ENCODE results near the gene AARS2.
"Not testable (repeated sequence)": the region's sequence is repeated elsewhere in the genome, so short reads cannot be mapped to it uniquely, and the experiment has no call there.

Gene AARS2

GRCh38 chr6:44332585-44332984 lies 19.4 kb upstream of the AARS2 start:
- Histone ChIP-seq H3K36me3 (ENCODE audit: control insufficient read depth, low read length) (no peaks in the 10 kb centered on the region), H3F3A (ENCODE audit: control insufficient read depth, insufficient read depth) (no peaks in the 10 kb centered on the region), H3K27ac (ENCODE audit: low read depth, low read length) (no peak overlapping the region), H3K9me3 (ENCODE audit: control insufficient read depth, insufficient read depth, low read length) (no peaks in the 10 kb centered on the region), H3K9me2 (replicated peaks; ENCODE audit: control insufficient read depth, low read length) (no peaks in the 10 kb centered on the region), H3K4me3 (ENCODE audit: low read length) (no peak overlapping the region), H3K79me2 (ENCODE audit: control insufficient read depth, low read length) (no peaks in the 10 kb centered on the region), H3K4me2 (ENCODE audit: low read length) (no peak overlapping the region), H3K4me1 (ENCODE audit: control insufficient read depth, low read length) (no peaks in the 10 kb centered on the region), H4K20me1 (ENCODE audit: control insufficient read depth, insufficient read depth, low read depth, low read length) (no peaks in the 10 kb centered on the region), H3K27me3 (ENCODE audit: control insufficient read depth, low read length) (peaks cover 15% of the 10 kb centered on the region)
- no peak for TF ChIP-seq EZH2phosphoT487 (IDR thresholded peaks at IDR 0.05; ENCODE audit: borderline replicate concordance, low read length)
- TF ChIP-seq CTCF (IDR thresholded peaks at IDR 0.05; ENCODE audit: low read depth, low read length, poor library complexity, severe bottlenecking): no peak

DNA sequence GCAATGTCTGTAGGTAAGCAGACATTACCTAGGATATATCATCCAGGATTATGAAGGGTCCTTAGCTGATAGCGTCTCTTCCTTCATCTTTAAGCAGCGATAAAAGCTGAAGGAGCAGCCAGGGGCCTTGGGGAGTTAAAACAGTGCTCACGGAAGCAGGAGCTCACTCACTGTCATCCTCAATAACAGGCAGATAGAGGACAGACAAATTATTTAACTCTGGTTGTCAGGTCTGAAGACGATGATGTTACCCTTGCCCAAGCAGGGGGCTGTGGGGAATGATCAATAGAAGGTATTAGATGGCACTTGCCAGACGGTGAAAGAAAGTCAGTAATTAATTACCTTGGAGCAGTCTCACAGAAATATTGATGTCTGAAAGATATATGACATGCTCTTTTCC lies 16.7 kb upstream of the AARS2 start:
- Histone ChIP-seq H3K36me3 (ENCODE audit: control insufficient read depth, low read length) (no peaks in the 10 kb centered on the region), H3K4me3 (ENCODE audit: low read length) (no peak overlapping the region), H4K20me1 (ENCODE audit: control insufficient read depth, insufficient read depth, low read depth, low read length) (no peaks in the 10 kb centered on the region), H3K27ac (ENCODE audit: low read depth, low read length) (no peak overlapping the region), H3K9me2 (replicated peaks; ENCODE audit: control insufficient read depth, low read length) (no peaks in the 10 kb centered on the region), H3F3A (ENCODE audit: control insufficient read depth, insufficient read depth) (no peaks in the 10 kb centered on the region), H3K27me3 (ENCODE audit: control insufficient read depth, low read length) (peaks cover 16% of the 10 kb centered on the region), H3K4me1 (ENCODE audit: control insufficient read depth, low read length) (no peaks in the 10 kb centered on the region), H3K9me3 (ENCODE audit: control insufficient read depth, insufficient read depth, low read length) (no peaks in the 10 kb centered on the region), H3K79me2 (ENCODE audit: control insufficient read depth, low read length) (no peaks in the 10 kb centered on the region), H3K4me2 (ENCODE audit: low read length) (no peak overlapping the region)
- no peak for TF ChIP-seq EZH2phosphoT487 (IDR thresholded peaks at IDR 0.05; ENCODE audit: borderline replicate concordance, low read length)
- TF ChIP-seq CTCF (IDR thresholded peaks at IDR 0.05; ENCODE audit: low read depth, low read length, poor library complexity, severe bottlenecking): no peak

DNA sequence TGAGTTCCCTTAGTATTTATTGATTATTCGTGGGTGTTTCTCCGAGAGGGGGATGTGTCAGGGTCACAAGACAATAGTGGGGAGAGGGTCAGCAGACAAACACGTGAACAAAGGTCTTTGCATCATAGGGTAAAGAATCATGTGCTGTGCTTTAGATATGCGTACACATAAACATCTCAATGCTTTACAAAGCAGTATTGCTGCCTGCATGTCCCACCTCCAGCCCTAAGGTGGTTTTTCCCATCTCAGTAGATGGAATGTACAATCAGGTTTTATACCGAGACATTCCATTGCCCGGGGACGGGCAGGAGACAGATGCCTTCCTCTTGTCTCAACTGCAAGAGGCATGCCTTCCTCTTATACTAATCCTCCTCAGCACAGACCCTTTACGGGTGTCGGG lies 15.1 kb upstream of the AARS2 start:
- H3K27ac ChIP-seq (ENCODE audit: low read depth, low read length); H3F3A ChIP-seq (ENCODE audit: control insufficient read depth, insufficient read depth); H3K79me2 ChIP-seq (ENCODE audit: control insufficient read depth, low read length); H3K4me1 ChIP-seq (ENCODE audit: control insufficient read depth, low read length); H3K36me3 ChIP-seq (ENCODE audit: control insufficient read depth, low read length); H3K9me3 ChIP-seq (ENCODE audit: control insufficient read depth, insufficient read depth, low read length); H4K20me1 ChIP-seq (ENCODE audit: control insufficient read depth, insufficient read depth, low read depth, low read length); H3K4me2 ChIP-seq (ENCODE audit: low read length); H3K4me3 ChIP-seq (ENCODE audit: low read length); H3K9me2 ChIP-seq (replicated peaks; ENCODE audit: control insufficient read depth, low read length): not testable (repeated sequence)
- peaks cover 16% of the 10 kb centered on the region for H3K27me3 ChIP-seq (ENCODE audit: control insufficient read depth, low read length)

GRCh38 chr6:44327760-44328159 lies 14.6 kb upstream of the AARS2 start:
- H3K9me3 ChIP-seq (ENCODE audit: control insufficient read depth, insufficient read depth, low read length): no peaks in the 10 kb centered on the region
- H3K36me3 ChIP-seq (ENCODE audit: control insufficient read depth, low read length): no peaks in the 10 kb centered on the region
- H3K9me2 ChIP-seq (replicated peaks; ENCODE audit: control insufficient read depth, low read length): no peaks in the 10 kb centered on the region
- H3K4me2 ChIP-seq (ENCODE audit: low read length): no peak overlapping the region
- H3K27me3 ChIP-seq (ENCODE audit: control insufficient read depth, low read length): peaks cover 16% of the 10 kb centered on the region
- H3K27ac ChIP-seq (ENCODE audit: low read depth, low read length): no peak overlapping the region
- H3K79me2 ChIP-seq (ENCODE audit: control insufficient read depth, low read length): no peaks in the 10 kb centered on the region
- H3K4me3 ChIP-seq (ENCODE audit: low read length): no peak overlapping the region
- TF ChIP-seq CTCF (IDR thresholded peaks at IDR 0.05; ENCODE audit: low read depth, low read length, poor library complexity, severe bottlenecking) (no peak), EZH2phosphoT487 (IDR thresholded peaks at IDR 0.05; ENCODE audit: borderline replicate concordance, low read length) (no peak)
- no peaks in the 10 kb centered on the region for H4K20me1 ChIP-seq (ENCODE audit: control insufficient read depth, insufficient read depth, low read depth, low read length)
- H3K4me1 ChIP-seq (ENCODE audit: control insufficient read depth, low read length): no peaks in the 10 kb centered on the region
- H3F3A ChIP-seq (ENCODE audit: control insufficient read depth, insufficient read depth): no peaks in the 10 kb centered on the region
